GM19463 (cell line): ENCODE data around the gene ARHGEF16.

Source experiments
- ATAC-seq: cut with Tn5 transposase; IDR thresholded peaks from one replicate; pipeline ENCODE4 v1.9.1; 2021; ENCODE audit warnings: mild to moderate bottlenecking, moderate library complexity; ENCODE audit not compliant: unreplicated experiment

The ARHGEF16 gene

DNA sequence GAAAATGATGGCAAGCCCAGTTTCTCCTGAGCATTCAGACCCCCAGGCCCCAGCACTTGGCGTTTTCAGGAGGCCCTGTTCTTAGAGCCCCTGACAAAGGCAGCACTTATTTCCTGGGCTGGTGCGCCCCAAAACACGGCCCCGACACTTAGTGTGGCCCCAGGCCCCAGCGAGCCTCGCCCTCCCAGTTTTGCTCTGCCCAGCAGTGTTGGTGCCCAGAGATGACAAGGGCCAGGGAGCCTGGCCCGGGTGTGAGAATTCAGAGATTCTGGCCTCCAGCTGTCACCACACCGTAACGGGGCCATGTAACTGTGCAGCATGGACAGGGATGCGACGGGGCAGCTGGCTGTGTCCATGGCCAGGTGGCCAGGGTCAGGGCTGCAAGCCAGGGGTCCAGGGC, 18.0 kb upstream of the ARHGEF16 start:
- no peak for ATAC-seq

DNA sequence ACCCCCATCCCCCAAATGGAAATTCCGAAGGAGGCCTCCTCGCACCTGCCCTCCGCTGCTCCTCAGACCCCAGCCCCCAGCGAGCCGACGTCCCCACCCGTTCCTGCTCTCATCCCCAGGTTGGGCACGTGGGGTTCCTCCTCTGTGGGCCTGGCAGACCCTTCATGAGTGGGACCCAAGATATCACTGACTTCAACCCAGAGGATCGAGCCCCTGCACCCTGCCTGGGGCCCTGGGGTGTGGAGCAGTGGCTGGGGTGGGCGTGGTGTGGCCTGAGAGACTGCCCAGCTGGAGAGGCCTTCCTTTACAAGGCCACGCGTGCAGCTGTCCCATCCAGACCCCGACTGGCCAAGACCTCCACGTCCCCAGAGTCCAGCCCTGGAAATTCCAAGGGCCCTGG, 17.6 kb upstream of the ARHGEF16 start:
- ATAC-seq, result no peak

DNA sequence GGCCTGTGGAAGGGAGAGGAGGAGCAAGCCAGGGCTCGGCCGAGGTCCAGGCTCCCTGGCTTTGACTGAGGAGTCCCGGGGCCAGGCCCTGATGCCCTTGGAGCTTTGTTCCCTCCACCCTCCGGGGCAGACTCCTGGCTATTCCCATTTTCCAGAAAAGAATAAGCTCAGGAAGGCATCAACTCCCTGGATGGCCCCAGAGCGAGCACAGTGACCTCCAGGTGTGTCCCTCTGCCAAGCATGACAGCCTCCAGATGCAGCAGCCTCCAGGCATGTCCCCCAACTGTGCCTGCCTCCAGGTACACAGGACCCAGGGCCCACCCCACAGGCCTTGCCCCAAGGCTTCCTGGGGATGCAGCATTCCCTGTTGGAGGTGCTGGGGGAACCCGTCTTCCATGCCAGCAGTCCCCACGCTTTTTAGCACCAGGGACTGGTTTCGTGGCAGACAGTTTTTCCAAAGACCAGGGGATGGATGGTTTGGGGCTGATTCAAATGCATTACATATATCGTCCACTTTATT, 15.7 kb upstream of the ARHGEF16 start:
- no peak for ATAC-seq

DNA sequence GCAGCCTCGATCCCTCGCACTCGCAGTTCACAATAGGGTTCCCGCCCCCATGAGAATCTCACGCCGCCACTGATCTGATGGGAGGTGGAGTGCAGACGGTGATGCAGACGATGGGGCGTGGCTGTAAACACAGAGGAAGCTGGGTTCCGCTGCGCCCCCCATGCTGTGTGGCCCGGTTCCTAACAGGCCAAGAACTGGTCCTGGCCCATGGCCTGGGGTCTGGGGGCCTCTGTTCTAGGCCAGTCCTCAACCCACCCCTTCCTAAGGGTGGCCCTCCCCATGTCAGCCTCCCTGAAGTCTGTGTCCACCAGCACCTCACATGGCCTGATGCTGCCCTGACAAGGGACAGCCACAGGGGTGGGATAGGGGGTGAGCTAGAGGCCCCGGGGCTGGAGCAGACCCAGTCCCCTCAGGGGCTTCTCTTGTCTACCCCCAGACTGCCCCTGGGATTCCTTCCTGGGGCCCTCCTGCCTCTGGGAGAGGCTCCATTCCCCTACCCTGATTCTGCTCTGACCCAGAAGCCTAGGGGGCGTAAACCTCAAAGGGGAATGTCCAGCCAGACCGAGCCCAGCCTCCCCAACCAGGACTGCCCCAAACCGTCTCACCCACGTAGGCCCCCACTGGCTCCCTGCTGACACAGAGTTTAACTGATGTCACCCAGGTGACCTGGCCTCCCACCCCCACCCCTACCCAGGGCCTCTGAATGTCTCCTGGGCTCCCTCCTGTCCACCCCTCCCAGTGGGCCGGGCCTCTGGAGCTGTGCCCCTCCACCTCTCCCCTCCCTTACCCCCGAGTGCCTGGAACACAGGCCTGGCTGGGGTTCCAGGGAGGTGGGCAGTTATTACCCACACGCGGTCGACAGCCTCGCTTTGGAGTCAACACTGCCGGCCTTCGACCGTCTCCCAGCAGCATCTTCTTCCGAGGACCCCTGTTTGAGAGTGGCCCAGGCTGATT, 14.8 kb upstream of the ARHGEF16 start:
- ATAC-seq, result no peak

DNA sequence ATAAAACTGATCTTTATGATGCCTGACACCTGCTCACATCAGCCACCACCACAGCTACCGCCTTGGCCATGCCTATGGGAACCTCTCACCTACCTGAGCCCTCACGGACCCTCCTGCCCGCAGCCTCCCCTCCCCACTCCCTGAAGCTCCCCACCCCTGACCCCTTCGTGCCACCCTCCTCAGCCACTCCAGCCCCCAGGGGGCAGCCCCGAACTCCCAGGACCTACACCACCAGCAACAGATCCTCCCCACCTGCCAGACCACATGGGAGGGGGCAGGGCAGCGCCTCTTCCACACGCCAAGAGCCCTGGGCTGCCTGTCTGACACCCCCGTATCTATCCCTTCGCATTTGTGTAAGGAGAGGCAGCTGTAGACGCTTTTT, 14.2 kb upstream of the ARHGEF16 start:
- ATAC-seq, result no peak

DNA sequence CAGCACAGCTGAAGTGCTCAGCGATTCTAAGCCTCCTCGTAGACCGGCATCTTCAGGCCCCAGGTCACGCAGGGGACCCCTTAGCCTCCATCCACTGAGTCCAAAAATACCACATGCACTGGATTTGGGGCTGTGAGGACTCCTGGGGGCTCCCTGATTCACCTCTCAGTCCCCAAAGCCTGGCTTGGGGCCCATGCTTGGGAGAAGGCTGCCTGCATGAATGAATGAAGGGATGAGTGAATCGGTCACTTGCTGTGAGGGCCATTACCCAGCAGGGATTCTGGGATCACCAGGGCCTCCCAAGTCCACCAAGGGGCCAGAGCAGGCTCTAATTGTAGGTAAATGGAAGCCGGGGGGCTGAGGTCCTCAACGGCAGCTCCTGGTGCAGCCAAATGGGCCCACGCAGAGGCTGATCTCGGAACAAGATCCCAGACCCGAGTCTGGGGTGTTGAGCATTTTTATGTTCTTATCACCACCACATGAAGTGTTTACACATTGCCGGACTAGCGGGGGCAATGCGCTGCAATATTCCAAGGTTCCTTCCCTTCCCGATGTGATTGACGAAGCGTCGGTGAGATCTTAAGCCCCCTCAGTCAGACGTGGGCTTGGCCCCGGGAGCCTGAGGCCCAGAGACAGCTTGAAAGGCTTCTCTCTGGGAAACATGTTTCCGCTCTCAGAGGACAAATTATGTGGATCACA, 13.6 kb upstream of the ARHGEF16 start:
- ATAC-seq, result no peak

DNA sequence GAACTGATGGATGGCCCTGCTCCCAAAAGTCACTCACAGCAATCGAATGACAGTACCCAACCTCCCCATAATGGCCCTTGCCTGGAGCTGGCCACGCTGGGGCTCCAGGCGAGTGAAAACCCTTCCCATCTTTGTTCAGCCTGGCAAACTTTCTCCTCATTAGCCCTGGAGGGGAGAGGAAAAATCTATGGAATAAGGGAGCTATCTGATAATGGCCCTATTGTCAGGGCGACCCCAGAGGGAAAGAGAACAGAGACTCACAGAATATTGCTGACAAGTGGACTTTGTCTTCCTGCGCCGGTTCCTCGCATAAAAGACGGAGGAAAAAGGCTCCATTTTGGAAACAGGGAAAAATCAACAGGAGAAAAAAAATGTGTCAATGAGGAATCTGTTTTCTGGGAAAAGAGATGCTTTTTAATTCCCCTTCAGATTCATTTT, 13.0 kb upstream of the ARHGEF16 start:
- ATAC-seq, result no peak

DNA sequence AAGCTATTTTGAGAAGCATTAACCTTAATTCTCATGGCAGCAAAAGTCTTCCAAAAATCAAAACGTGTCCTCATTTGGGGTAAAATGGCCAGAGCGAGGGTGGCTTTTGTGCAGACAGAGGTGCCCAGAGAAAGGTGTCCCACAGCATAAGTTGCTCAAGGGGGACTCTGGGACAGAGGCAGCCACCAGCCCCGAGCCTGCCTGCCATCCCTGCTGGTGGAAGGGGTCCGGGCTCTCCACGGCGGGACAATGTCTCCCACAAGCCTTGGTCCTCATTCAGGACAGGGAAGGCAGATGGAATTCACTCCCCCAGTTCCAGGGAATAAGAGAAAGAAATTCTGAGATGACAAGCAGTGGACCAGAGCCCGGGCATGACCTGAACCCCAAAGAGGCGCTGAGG, 12.6 kb upstream of the ARHGEF16 start:
- ATAC-seq, result no peak

DNA sequence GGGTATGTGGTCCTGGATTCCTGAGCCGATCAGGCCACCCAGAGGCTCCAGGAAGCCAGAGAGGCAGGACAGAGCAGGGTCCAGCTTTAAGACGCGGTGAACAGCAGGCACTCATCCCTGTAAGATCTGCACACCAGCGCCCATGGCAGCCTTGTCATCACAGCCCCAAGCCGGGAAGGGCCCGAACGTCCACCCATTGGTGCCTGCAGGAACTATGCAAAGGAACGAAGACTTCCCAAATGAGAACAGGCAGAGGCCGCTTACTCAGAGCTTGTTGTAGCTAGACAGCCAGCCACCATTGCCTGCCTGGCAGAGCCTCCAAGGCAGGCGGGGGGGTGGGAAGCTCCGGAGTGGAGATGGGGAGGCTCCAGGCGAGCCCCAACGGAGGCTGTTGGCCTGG, 12.1 kb upstream of the ARHGEF16 start:
- no peak for ATAC-seq

DNA sequence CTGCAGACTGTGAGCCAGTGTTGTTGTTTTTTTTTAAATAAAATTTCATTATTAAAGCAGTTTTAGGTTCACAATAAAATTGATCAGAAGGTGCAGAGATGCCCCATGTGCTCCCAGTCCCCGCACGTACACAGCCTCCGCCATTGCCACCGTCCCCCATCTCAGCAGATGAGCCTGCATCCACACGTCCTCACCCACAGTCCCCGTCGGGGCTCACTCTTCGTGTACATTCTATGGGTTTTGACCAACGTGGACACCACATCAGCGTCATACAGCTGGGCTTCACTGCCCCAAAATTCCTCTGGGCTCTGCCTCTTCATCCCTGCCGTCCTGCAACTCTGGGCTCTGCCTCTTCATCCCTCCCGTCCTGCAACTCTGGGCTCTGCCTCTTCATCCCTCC, 11.6 kb upstream of the ARHGEF16 start:
- ATAC-seq, result no peak

DNA sequence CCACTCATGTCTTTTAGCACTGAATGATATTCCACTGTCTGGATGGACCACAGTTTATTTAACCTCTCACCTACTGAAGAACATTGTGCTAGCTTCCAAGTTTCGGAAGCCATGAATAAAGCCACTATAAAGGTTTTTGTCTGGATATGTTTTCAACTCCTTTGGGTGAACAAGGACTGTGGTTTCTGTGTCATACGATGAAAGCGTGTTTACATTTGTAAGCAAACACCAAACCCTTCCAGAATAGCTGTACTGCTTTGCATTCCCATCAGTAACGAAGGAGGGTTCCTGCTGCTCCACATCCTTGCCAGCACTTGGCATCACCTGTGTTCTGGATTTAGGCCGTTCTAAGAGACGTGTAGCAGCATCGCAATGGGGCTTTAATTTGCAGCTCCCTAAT, 10.7 kb upstream of the ARHGEF16 start:
- no peak for ATAC-seq

DNA sequence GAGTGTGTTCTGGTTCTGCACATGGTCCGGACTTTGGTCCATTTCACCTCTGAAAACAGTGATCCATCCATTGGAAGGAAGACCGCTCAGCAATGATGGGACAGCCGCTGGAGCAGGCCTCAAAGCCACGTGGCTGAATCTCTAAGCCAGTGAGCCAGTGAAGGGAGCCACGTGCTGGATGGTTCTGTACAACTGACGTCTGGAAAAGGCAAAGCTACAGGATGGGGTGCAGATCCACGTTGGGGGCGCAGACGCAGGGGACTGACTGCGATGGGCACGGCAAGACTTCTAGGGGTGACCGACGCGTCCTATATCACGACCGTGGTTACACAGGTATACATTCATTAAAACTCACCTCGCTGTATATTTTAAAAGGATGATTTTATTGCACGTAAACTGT, 10.2 kb upstream of the ARHGEF16 start:
- ATAC-seq, result no peak

DNA sequence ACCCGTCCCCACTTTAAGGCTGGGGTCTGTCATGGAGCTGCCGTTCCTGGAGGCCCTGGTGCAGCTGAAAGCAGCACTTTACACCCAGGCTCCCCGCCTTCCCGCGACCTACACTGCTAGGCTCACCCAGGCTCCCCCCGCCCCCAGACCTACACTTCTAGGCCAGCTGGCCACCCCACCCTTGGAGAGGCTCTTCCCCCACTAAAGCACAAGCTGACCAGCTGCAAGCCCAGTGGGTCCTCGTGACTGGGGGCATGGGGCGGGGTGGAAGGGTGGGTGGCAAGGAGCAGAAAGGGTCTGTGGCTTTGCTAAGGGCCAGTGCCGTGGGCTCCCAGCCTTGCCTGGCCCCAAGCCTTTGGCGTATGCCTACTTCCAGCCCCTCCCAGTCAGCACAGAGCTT, 9.7 kb upstream of the ARHGEF16 start:
- no peak for ATAC-seq

DNA sequence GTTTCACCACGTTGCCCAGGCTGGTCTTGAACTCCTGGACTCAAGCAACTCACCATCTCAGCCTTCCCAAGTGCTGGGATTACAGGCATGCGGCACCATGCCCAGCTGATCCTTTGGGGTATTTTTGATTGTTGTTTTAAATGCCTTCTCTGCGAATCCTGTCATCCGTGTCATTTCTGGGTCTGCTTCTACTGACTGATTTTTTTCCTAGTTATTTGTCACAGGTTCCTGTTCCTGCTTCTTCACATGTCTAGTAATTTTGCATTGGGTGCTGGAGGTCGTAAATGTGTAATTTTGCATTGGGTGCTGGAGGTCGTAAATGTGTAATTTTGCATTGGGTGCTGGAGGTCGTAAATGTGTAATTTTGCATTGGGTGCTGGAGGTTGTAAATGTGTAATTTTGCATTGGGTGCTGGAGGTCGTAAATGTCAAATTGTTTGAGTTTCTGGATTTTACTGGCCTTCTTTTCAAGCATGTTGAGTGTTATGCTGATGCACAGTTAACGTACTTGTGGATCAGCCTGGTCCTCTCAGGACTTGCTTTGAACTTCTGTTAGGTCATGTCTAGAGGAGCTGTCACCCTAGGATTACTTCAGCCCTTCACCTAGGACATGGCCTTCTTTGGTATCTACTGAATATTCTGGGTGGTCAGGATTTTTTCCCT, 4.1 kb upstream of the ARHGEF16 start:
- no peak for ATAC-seq

DNA sequence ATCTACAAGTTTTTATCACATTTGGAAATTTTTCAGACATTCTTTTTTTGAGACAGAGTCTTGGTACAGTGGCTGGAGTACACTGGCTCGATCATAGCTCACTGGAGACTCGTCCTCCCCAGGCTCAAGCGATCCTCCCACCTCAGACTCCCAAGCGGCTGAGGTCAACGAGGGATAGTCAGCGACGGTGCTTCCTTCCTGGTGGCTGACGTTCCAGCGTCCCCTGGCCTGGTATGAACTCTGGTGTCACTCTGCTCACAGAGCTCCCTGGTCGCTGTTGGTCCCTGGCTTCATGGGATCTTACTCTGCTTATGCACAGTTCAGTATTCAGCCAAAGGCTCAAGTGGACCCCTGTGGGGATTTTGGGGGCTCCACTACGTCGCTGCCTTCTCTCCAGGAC, 3.5 kb upstream of the ARHGEF16 start:
- no peak for ATAC-seq

DNA sequence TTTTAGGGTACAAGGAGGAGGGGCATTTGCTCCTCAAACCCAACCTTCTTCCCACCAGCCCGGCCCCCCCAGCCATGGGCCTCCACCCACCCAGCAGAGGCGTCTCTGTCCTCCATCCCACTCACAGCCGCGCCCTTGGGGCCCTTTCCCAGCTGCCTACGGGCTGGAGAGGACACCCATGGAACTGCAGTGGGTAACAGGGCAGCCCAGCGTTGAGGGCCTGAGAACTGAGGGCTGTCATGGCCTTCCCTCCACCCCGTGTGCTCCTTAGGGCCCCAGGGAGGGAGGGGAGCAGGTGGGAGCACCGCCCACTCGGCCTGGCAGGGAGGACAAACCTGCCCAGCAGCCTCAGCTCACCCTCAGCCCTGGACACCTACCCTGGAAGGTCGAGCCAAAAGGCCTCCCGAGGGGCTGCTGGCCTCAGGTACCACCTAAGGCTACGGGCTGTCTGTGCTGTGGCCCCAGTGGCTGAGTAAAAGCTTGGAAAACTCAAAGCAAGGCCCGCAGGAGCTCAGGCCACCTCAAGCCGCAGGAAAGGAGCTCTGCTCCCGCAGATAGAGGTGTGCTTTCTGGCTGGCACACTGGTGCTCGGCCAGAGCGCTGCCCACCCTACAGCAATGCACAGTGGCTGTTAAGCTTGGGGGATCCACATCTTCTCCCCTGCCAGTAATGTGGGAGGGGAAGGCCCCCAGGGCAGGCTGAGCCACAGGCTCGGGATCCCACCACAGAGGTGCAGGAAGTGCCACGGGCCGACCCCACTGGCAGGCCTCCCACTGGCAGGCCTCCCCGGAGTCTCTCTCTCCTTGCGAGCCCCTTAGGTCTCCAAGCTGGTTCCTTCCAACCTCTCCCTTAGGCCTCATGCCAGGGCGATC, 2.2 kb upstream of the ARHGEF16 start:
- no peak for ATAC-seq

DNA sequence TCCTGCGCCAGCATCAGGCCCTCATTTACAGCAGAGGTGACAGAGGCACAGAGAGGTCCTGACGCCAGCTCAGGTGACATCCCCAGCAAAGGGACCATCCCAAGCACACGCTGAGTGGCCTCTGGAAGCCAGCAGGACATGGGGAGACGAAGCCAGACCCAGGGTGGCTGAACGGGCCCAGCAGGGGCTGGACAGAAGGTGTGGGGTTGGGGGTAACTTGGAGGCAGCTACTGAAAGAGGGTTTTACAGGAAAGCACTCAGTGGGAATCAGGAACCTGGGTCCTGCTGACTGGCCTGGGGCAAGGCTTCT, 1.6 kb upstream of the ARHGEF16 start:
- no peak for ATAC-seq

DNA sequence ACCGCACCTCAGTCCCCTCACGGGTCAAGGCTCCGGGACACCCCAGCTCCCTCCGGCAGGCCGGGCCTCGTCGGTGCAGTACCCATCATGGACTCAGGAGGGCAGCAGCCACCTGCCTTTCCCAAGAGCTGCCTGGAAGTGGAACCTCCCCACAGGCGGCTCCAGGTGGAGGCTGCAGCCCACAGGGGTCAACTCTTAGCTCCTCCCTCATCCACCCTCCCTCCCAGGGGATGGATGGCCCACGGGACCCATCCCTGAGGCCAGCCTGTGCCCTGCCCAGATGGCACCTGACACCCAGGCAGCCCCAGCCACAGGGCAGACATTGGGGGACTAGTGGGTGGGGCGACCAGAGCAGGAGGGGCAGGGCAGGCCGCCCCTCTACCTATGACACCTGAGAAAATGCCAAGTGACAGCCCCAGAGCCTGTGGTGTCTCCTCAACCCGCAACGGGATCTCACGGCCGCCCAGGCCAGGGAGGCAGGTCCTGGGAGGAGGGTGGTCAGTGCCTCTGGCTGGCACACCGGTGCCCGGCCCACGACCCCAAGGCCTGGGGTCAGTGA, 1.2 kb upstream of the ARHGEF16 start:
- no peak for ATAC-seq

DNA sequence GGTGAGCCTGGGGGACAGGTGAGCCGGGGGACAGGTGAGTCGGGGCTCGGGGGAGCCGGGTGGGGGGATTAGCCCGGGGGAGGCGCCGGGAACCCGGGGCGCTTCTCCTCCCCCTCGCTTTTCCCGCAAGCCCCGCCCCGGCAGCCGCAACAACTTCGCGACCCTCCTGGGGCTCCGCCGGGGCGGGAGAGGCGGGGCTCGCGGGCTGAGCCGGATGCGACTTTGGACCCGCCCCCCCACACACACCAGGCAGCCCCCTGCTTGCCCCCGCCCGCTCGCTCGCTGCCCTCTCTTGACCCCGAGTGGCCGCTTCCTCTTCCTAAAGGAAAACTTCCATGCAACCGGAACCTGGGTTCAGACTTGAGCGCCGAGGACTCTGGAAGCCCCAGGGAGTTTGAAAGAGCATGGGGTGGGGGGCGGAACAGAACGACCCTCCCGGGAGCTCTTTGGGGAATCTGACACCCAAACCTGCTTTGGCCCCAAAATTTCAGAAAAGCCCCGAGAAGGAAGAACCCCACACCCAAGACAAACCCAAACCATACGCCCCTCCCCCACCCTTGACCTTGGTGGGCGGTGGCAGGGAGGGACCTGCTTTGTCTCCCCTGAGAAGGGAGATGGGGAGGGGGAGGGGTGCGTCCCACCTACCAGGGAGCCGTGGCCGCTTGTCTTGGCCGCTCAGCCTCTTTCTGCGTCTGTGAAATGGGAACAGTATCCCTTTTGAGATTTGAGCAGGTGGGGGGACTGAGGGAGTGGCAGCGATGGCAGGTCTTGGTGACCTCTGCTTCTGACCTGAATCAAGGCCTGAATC, 550 bp downstream of the ARHGEF16 start:
- no peak for ATAC-seq
